NCI-H1436 (cell line): Measurements from ENCODE around the gene PKD1L1.
"Not testable (repeated sequence)": the region's sequence is repeated elsewhere in the genome, so short reads cannot be mapped to it uniquely, and the experiment has no call there.

ENCODE experiments used
- DNase-seq: peaks from one replicate; lab custom pipeline; 2025; lab: John Stamatoyannopoulos, UW

PKD1L1 gene

DNA sequence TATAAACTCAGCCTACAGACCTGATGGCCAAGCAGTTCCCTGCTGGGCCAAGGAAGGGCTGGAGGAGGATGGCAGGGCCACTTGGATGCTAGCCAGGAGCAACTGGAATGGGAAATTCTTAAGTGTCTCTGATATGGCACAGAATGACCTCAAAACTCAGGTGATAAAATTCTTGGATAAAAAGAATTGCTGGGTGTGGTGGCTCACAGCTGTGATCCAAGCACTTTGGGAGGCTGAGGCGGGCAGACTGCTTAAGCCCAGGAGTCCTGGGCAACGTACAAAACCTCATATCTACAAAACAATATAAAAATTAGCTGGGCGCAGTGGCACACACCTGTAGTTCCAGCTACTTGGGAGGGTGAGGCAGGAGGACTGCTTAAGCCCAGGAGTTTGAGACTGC is 14.0 kb upstream of the PKD1L1 start:
- DNase-seq: no peak

DNA sequence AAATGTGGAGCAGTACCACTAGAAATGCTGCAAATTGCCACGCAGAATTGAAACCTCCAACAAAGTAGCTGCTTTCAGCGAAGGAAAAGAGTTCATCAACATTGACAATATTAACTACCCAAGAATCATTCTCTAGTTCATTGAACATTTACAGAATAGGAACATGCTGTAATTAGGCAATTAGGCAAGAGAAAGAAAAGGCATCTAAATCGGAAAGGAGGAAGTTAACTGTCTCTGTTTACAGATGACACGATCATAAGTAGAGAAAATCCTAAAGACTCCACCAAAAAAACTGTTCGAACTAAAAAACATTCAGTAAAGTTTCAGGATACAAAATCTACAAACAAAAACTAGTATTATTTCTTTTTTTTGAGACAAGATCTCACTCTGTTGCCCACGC is 8.9 kb upstream of the PKD1L1 start:
- no peak for DNase-seq

DNA sequence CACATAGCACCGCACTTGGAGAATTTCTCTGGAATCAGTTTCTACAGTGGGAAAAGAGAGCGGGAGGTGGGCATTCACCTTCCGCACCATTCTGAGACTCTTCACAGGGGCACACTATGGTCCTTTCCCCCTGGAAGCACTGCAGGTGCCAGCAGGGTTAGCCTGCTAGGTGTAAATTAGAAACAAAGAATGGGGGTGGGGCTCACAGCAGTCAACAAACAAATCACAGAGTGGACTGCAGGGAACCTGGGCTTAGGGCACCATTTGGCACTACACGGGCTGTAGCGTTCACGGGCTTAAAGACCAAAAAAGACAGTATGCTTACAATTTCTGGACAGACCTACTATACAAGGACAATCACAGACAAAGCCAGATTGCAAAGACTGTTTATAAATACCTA is 8.0 kb upstream of the PKD1L1 start:
- DNase-seq: no peak

DNA sequence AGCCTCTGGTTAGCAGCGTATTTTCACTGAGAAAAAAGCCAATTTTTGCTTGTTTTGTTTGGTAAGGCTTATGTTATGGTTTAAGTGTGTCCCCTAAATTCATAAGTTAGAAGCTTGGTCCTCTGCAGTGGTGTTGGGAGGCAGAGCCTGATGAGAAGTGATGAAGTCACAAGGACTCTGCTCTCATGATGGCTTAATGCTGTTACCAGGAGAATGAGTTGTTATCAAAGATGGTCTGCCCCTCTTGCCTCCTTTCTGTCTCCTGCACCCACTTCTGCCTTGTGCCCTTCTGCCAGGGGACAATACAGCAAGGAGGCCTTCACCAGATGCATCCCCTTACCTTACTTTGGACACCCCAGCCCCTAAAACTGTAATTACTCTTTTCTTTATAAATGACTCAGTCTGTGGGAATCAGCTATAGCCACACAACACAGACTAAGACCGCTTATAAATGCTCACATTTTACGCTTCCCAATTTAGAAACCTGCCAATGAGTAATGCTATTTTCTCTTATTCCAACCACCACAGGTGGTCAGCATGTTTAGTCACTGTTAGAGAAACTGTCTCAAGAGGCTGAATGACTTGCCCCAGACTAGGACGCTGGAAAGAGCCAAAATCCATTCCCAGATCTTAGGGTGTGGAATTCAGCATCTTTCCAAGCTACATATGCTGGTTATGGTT is 6.1 kb upstream of the PKD1L1 start:
- DNase-seq: no peak

DNA sequence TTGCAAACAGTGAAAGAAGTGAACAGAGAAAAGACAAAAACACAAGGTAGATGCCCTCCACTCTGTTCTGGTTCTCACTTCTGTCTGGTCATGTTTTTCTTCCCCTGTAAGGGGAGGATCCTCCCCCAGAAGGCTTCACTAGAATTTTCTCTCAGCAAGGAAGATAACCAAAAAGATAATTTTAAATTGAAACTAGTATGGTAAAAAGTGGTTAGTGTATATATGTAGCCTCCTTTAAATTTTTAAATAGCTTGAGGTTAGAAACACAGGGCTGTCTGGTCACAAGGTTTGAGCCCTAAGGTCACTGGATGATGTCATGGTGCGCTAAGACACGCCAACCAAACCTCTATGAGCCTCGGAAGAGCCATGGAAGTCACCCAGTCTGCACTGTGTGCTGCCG is 5.6 kb upstream of the PKD1L1 start:
- DNase-seq: no peak

DNA sequence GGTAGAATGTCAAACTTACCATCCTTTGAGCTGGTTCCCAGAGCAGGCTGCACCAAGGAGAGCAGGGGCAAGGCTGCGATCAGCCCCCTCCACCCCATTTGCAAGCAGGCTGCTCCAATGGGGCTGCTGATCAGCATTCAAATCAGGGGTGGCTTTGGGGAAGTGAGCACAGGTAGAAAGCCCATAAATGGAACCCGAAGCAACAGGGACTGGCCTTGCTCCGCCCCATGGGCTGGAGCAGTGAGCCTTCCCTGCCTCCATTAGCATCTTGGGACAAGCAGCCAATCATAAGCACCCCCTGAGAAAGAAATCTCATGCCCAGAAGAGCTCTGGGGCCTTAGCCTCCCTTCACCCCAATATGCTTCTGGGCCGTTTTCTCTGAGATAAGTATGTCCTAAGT is 4.0 kb upstream of the PKD1L1 start:
- DNase-seq: no peak

DNA sequence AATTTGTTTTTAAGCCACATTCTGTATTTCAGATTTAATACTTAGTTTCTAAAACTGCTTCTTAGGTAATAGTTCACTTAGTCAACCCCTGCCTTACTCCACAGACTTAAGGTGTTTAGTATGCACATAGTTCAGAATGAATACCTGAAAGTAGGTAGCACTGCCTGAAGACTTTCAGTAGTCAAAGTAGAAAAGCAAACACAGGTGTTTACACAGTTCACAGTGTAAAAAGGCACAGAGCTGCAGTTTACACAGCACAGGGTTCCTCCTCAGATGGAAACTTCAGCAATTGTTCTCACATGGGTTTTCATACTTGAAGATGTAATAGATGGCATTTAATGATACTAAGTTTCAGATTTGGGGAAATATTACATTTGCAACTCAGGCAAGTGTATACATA is 3.1 kb upstream of the PKD1L1 start:
- no peak for DNase-seq

DNA sequence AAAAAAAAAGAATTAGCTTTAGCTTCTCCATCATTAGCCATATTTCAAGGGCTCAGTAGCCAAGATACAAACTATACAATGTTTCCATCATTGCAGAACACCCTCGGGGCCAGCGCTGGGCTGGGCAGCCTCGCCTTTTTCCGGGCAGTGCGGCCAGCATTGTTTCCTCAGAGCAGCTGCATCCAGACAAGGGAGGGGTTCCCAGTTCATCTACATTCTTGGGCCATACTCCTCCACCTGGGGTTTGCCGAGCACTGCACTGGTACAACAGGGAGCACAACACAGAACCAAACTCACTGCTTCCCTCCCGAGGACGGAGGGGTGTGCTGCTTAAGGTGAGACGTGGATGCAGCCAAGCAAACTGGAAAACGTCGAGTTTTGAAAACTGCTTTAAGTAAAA is 2.4 kb upstream of the PKD1L1 start:
- DNase-seq: no peak

DNA sequence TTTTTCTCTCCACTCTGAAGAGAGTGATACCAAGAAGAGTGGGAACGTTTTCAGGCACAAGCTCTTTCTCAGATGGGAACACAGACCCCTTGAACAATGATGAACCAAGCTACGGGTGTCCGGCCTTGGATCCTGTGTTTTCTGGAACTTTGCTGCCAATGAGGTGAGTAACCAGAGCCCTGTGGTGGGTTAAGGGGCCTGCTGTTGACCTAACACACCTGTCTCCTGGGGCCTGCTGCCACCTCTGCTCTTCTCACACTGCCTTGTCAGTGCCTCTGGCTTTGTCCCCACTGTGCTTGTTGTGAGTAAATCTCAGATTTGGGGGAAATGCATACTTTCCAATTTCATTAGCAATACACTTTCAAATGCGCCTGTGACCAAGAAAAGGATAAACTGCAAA is 1.4 kb upstream of the PKD1L1 start:
- no peak for DNase-seq

DNA sequence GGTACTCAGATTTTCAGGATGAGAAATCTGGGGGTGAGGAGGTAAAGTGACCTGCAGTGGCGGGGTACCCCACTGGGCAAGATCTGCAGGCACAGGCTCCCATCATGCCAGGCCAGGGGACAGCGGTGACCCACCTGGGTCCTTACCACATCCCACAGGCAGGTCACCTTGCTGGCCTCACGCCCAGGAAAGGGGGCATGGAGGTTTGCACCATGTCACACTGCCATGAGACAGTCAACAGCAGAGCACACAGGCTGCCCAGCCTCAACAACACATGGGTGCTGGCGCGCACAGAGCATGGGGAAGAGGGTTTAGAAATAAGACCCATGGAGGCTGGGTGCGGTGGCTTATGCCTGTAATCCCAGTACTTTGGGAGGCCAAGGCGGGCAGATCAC is 914 bp downstream of the PKD1L1 start:
- no peak for DNase-seq

DNA sequence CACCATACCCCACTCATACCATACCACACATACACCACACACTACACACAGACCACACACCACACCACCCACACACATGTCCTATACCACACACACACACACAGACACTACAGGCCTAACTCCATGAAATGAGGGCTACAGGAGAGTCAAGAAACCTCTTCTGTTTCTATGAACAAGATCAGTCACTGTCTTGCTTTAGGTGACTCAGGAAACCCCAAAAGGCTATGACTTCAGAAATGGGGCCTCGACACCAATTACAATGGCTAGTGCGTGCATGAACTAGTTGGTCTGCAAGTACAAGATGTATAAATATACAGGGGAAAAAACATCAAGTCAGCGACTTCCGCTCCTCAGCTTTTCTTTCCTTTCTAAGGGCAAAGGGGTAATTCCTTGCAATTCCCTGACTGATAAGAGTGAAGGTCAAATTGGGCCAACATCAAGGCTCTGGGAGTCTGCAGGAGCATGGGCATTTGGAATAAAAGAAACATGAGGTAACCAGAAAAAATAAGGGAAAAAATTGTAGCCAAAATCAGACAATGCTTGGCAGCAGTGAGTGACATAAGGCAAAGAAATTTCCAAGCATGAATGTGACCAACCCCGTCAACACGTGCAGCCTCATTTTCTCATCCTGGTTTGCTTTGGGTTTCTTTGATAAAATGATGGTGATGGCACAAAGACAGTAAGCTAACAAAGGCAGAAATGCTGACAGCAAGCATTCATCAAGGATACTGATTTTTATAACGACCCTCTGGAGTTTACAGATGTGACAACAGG is 1.5 kb downstream of the PKD1L1 start:
- DNase-seq: no peak

DNA sequence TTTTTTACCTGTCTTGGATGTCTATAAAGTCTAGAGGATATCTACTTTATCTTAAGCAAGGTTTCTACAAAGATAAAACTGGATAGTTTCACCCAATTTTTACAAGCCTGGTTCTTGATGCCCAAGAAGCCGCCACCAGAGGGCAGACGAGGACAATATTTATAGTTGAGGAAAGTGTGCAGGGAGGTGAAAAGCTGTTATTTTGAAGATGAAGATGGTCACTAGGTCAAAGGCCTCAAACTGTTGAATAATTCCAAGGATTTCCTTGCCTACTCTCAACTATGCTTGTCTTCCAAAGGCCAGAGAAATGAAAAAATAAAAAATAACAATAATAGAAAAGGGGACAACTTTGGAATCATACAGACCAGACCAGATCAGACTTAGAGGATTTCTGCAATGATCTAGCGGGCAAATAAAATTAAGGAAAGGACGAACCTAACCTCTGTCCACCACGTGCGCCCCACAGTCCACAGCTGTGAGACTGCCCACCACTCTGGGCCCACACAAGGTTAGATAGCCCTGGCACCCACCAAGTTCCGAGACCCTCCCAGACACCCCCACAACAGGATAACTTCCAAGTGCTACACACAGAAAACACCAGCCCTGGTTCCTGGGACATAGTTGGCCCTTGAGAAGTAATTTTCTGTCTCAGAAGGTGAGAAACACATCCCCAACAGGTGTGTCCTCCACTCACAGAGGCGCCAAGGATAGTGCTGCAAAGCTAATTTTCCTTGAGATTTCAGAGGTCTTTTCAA is 2.8 kb downstream of the PKD1L1 start:
- peak; percentile 51 for DNase-seq

DNA sequence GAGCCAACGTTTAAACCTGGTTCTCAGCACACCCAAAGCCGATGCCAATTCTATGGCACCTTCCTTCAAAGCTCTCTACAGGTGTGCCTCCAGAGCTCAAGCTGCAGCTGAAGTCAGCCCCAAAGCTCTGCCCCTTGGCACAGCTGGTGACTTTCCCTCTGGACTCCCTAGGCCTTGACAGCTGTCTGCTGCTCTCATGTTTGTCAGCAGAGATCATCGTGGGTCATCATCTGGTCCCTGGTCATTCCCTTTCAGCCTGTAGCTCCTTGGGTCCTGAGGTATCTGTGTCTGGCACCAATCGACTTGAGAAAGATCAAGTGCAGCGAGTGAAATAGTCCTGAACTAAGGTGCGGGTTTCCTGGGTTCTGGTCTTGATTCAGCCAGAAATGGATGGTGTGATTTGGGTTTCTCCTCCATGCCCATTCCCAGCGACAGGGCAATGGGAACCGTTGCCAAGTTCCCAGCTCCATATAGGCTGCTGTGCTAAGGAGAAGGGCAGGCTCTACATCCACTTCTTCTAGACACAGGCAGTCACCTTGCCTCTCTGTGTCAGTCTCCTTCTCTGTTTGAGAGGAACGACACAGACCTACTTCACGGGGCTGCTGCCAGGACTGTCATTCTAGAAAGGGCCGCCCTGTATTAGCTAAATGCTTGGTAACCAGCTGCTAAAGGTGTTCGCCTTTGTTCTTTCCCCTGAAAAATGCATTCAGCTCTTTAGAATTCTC is 3.6 kb downstream of the PKD1L1 start:
- DNase-seq: no peak

DNA sequence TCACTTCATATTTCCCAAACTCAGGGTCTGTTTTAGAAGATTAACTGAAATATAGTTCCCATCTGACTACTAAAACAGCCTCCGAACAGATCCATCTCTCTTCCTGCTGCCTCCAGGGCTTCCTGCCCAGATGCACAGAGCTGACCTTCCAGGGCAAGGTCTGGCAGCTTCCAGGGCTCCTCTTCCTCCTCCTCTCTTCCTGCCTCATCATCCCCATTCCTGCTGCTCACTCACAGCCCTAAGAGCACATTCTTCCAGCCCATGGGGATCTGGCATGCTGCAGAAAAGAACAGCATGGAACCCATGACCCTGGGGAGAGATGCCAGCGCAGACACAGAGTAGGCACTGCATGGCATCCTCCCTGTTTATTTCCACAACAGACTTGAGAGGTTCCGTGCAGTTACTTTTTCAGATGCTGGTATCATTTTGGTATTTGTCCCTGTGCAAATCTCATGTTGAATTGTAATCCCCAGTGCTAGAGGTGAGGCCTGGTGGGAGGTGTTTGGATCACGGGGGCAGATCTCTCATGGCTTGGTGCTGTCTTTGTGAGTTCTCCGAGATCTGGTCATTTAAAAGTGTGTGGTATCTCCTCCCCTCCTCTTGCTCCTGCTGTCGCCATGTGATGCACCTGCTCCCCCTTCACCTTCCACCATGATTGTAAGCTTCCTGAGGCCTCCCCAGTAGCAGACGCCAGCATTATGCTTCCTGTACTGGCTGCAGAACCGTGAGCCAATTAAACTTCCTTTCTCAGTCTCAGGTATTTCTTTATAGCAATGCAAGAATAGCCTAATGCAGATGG is 4.4 kb downstream of the PKD1L1 start:
- DNase-seq: no peak

DNA sequence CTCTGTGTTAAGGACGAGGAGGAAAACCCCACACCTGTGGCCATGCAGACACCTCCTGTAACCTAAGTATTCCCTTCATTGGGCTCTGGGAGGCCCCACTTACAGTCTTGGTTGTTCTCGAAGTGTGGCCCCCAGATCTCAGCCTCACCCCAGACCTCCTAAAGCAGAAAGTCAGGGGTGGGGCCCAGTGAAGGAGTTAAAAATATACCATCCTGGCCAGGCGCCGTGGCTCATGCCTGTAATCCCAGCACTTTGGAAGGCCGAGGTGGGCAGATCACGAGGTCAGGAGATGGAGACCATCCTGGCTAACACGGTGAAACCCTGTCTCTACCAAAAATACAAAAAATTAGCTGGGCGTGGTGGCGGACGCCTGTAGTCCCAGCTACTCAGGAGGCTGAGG is 5.6 kb downstream of the PKD1L1 start:
- not testable (repeated sequence) for DNase-seq

DNA sequence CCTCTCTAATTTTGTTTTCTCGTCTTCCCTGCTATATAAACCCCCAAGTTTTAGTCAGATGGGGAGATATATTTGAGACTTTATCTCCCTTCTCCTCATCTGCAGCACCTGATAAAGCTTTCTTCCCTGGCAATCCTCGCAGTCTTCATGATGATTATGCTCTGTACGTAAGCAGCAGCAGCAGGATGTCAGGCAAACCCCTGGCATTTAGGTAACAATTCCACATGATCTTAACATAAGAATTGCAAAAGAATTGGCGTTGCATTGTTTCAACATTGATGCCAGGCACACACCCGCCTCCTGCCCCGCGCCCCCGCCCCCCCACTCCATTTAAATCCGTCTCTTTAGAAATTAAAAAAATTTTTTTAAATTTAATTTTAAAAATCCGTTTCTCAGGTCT is 6.1 kb downstream of the PKD1L1 start:
- no peak for DNase-seq

DNA sequence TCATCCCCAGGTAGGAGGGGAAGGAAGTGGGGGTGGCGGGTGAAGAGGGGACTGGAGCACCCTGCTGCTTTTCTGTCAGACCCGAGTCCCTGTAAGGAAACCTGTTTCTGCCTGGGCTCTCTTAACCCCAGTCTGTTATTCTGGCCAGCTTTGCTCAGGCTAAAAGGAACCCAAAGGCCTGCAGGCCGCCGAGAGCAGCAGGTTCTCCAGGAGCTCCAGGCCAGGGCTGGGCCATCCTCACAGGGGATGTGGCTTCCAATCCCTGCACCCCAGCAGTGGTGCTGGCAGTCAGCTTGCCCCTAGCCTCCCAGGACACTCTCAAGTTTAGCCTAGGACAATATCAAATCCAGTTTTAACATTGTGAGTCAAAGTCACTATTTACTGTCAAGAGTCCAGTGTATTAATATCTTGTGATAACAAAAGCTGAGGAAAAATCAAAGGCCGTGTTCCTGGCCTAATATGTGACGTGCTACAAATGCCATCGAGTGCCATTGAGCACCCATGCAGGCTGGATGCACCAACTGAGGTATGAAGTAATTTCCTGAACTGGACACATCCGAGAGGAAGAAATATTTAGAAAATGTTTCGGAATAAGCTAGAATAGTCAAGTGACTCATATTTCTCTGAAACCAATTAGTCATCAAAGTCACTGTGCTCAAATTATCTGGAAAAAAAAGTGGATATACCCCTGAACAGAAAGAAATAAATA is 7.0 kb downstream of the PKD1L1 start:
- no peak for DNase-seq

DNA sequence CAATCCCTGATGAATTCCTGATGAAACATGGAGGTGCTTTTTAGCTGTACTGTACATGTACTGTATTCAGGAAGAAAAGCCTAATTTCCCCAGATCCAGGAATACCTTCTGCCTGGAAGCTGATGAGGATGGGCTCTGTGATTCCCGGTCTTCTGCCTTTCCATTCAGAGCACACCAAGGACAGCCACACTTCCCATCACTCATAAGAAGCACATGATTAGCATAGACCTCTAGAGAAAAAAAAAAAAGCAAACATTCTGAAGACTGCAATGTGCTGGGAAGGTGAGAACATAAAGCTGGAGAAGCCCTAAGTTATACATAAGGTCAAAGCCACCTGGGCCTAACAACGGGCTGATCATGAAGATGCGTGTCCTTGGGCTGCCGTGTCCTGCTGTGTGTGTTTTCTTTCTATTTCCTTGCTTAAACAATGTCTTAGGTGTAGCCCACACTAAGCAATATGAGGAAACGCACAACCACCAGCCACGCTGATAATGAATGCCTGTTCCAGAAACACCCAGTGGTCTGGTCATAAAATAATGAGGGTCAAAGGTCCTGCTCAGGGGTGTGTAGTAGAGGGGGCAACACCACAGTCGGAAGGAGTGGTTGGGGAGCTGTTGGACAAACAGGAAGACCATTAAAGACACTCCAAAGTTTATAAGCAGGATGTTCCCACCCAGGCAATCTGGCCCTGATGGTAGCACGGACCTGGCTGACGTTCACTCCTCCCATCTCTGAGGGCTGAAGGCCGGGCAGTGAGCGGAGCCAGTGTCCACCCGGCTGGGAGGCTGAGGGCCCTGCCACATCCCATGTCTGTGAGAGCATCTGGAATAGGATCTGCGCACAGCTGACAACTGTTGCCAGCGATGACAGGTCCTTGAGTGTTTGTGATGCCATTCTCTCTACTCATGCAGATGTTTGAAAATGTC is 7.9 kb downstream of the PKD1L1 start:
- no peak for DNase-seq

DNA sequence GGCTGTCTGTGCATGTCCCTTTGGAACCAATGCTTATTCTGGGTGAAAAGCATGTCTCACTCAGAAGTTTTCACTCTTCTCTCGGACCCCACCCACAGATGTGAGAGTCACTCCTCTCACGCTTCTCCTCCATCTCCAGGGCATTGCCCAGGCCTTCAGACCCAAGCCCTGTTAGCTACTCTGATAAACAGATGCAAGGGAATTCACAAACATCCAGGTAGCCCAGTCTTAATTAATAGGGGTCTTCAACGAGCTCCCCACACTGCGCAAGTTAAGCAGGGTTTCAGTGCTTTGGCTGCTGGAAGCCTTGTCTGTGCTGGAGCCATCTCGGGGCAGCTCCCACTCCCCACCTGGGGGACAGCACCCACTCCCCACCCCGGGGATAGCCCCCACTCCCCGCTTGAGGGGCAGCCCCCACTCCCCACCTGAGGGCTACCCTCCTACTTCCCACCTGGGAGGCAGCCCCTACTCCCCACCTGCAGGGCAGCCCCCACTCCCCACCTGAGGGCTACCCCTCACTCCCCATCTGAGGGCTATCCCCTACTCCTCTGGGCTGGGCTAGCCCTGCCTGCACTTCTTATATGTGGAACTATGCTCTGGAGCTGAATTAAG is 8.7 kb downstream of the PKD1L1 start:
- no peak for DNase-seq
